ENCODE data around the gene CCDC187.

DNA sequence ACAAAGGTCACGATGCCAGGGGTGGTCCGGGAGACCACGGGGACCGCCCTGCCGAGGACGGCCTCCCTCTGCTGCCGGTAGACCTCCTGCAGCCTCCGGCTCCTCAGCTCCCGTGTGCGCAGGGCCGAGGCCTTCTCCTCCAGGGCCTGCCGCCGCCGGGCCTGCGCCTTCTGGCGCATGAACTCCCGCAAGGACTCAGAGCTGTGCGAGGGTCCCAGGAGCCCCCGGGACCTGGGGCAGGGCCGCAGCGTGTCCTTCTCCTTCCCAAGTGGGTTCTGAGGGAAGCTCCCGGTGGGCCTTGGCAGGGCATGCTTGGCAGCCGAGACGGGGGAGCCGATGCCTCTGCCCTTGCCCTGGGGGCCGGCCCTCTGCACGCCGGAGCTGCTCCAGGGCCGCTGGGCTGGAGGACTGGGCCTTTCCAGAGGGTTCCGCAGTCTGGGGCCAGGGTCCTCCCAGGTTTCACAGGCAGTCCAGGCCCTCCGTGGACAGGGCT lies 13.3 kb downstream of the CCDC187 start:
- TF ChIP-seq, protein P1, sequence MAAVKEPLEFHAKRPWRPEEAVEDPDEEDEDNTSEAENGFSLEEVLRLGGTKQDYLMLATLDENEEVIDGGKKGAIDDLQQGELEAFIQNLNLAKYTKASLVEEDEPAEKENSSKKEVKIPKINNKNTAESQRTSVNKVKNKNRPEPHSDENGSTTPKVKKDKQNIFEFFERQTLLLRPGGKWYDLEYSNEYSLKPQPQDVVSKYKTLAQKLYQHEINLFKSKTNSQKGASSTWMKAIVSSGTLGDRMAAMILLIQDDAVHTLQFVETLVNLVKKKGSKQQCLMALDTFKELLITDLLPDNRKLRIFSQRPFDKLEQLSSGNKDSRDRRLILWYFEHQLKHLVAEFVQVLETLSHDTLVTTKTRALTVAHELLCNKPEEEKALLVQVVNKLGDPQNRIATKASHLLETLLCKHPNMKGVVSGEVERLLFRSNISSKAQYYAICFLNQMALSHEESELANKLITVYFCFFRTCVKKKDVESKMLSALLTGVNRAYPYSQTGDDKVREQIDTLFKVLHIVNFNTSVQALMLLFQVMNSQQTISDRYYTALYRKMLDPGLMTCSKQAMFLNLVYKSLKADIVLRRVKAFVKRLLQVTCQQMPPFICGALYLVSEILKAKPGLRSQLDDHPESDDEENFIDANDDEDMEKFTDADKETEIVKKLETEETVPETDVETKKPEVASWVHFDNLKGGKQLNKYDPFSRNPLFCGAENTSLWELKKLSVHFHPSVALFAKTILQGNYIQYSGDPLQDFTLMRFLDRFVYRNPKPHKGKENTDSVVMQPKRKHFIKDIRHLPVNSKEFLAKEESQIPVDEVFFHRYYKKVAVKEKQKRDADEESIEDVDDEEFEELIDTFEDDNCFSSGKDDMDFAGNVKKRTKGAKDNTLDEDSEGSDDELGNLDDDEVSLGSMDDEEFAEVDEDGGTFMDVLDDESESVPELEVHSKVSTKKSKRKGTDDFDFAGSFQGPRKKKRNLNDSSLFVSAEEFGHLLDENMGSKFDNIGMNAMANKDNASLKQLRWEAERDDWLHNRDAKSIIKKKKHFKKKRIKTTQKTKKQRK (IDR thresholded peaks at IDR 0.05; ENCODE audit: low read length) = no peak
- TF ChIP-seq ZNF788 (CRISPR knock-in tag; IDR thresholded peaks at IDR 0.05; ENCODE audit: borderline replicate concordance) (no peak), PBX3 (CRISPR knock-in tag; IDR thresholded peaks at IDR 0.05; ENCODE audit: borderline replicate concordance) (no peak), GABPA (IDR thresholded peaks at IDR 0.05; ENCODE audit: low read depth, low read length) (no peak), GABPA (CRISPR knock-in tag; IDR thresholded peaks at IDR 0.05; ENCODE audit: low read depth) (no peak), ZNF207 (IDR thresholded peaks at IDR 0.05; ENCODE audit: borderline replicate concordance) (no peak), KDM1A (CRISPR knock-in tag; IDR thresholded peaks at IDR 0.05) (no peak), HNRNPUL1 (IDR thresholded peaks at IDR 0.05; ENCODE audit: low read depth, low read length) (no peak), HCFC1 (IDR thresholded peaks at IDR 0.05; ENCODE audit: low read depth, low read length) (no peak), RAD21 (CRISPR knock-in tag; IDR thresholded peaks at IDR 0.05) (no peak), CHCHD3 (CRISPR knock-in tag; IDR thresholded peaks at IDR 0.05) (no peak), SP1 (IDR thresholded peaks at IDR 0.05) (no peak), SP1 (CRISPR knock-in tag; IDR thresholded peaks at IDR 0.05) (no peak), ATF5 (CRISPR knock-in tag; IDR thresholded peaks at IDR 0.05; ENCODE audit: low read depth) (no peak)
- TF ChIP-seq, protein P2, sequence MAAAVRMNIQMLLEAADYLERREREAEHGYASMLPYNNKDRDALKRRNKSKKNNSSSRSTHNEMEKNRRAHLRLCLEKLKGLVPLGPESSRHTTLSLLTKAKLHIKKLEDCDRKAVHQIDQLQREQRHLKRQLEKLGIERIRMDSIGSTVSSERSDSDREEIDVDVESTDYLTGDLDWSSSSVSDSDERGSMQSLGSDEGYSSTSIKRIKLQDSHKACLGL (CRISPR knock-in tag; IDR thresholded peaks at IDR 0.05) = no peak
- TF ChIP-seq, protein P3, sequence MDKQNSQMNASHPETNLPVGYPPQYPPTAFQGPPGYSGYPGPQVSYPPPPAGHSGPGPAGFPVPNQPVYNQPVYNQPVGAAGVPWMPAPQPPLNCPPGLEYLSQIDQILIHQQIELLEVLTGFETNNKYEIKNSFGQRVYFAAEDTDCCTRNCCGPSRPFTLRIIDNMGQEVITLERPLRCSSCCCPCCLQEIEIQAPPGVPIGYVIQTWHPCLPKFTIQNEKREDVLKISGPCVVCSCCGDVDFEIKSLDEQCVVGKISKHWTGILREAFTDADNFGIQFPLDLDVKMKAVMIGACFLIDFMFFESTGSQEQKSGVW (CRISPR knock-in tag; IDR thresholded peaks at IDR 0.05; ENCODE audit: borderline replicate concordance) = no peak
